ENCODE measurements around the gene TMPRSS4.

TMPRSS4 gene

DNA sequence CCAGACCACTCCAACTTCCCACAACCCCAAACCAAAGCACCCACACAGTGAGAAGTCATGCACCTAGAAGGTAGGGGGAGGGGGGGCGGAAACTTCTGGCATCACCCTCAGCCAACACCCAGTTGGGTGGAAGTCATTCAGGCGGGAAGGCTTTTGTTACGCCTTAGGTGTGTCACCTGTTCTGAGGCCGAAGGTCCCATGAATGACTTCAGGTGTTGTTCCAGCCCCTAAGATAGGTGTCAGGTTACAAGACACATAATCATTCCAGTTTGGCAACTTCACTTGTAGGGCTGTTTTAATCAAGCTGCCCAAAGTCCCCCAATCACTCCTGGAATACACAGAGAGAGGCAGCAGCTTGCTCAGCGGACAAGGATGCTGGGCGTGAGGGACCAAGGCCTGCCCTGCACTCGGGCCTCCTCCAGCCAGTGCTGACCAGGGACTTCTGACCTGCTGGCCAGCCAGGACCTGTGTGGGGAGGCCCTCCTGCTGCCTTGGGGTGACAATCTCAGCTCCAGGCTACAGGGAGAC is at the start of gene TMPRSS4:
TMPRSS4 (plus strand) TSS at position 325 of the 528 bp plus-strand sequence. CDS start 225 bp downstream, outside the sequence.
- DNase-seq (ENCODE audit: low read depth, low spot score), result no peak

- DNase-seq (ENCODE audit: low read depth, low spot score), result no peak
These were observed 49.2 kb upstream of the TMPRSS4 start for GRCh38 chr11:118027694-118028093.

GRCh38 chr11:118028626-118029025 is 48.3 kb upstream of the TMPRSS4 start:
- DNase-seq (ENCODE audit: low read depth, low spot score), result no peak

- DNase-seq (ENCODE audit: low read depth, low spot score), result no peak
These were observed 43.4 kb upstream of the TMPRSS4 start for GRCh38 chr11:118033443-118033842.

- DNase-seq (ENCODE audit: low read depth, low spot score), result no peak
These were observed 34.7 kb upstream of the TMPRSS4 start for GRCh38 chr11:118042141-118042540.

DNA sequence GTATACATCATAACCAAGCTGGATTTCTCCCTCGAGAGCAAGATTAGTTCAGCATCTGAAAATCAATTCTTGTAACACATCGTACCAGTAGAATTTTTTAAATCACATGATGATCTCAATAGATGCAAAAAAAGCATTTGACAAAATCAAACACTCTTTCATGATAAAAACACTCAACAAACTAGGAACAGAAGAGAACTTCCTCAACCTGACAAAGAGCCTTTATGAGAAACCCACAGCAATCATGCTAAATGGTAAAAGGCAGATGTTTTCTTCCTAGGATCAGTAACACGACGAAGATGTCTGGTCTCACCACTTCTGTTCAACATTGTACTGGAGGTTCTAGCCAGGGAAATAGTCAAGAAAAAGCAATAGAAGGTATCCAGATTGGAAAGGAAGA is 34.1 kb upstream of the TMPRSS4 start:
- no peak for DNase-seq (ENCODE audit: low read depth, low spot score)

GRCh38 chr11:118045191-118045590 is 31.7 kb upstream of the TMPRSS4 start:
- no peak for DNase-seq (ENCODE audit: low read depth, low spot score)

DNA sequence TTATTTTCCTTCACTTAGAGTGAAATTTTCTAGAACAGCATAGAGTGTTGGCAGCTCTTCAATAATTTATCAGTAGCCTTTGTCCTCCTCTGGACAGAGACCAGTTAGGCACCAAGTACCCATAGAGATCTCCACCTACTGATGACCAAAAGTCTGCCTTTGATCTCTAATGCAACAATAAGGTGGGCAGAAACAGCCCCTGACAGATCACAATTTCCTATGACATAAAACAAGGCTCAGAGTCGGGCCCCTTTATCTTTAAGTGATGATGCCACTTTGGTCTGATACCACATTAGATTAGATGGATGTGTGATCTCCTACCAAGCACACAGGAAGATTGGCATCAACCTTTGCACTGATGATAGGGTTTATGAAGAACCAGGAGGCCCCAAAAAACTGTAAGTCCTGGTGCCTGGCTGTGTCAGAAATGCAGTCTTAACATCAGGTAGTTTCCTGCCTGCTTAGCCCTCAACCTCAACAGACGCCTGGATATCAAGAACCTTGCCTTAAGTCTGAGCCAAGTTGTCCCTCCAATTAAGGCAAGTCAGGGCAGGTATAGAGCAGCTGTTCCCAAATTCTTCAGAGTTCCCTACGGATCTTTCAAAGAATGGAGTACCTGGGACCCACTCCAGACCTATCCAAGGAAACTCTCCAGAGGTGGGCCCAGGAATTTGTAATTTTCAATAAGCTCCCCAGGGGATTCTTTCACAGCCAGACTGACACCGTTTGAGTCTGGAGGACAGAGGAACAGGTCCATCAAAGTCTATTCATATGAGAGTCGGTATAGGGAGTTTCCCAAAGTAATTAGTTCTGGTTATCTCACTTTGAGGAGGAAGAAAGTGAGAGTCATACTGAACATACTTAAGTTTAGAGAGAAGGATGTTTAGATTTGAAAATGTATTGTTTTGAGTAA is 30.6 kb upstream of the TMPRSS4 start:
- no peak for DNase-seq (ENCODE audit: low read depth, low spot score)

GRCh38 chr11:118046964-118047700 is 29.7 kb upstream of the TMPRSS4 start:
- no peak for DNase-seq (ENCODE audit: low read depth, low spot score)

- DNase-seq (ENCODE audit: low read depth, low spot score), result no peak
These were observed 29.1 kb upstream of the TMPRSS4 start for GRCh38 chr11:118047749-118048148.

- no peak for DNase-seq (ENCODE audit: low read depth, low spot score)
These were observed 28.2 kb upstream of the TMPRSS4 start for GRCh38 chr11:118048472-118049370.

DNA sequence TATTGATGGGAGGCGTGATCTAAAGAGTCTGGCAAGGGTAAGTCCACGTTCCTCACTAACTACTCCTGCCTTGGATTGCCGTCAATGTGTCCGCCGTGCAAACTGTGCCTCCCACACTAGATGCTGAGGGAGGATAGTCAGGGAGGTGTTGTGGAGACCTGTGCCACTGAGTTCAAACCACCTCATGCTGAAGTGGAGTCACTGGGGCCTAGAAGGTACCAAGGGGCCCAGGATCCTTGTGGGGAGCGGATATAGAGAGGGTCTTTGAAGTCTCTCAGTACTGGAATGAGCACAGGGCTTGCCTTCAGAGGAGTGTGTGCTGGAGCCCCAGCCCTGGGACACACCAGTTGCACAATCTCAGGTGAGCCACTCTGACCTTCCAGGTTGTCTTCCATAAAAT is 27.1 kb upstream of the TMPRSS4 start:
- no peak for DNase-seq (ENCODE audit: low read depth, low spot score)

DNA sequence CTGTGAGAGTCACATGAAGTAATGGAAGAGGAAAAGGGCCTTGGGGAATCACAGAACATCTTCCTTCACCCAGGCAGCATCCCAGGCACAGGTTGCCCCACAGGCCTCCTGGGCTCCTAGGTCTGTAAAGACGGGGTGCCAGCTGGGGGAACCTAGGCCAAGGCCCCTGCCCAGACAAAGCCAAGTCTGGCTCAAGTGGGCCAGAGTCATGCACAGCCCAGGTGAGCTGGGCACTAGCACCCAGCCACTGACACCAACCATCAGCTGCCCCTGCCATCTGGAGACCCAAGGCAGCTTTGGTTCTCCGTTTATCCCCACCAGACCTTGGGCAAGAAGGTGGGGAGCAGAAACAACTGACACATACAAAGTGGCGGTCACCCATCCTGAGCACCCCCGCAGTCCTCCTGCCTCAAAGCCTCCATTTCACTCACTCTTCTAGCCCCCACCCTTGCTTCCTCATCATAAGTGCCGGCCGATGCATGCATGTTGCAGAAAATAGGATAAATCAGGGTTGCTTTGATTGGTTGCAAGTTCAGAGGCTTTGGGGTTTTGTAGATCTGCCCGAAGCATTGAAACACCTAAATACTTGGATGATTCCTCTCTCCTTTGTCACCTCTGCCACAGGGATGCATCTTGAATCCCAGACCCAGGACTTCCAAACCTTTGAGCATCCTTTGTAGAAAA is 26.5 kb upstream of the TMPRSS4 start:
- no peak for DNase-seq (ENCODE audit: low read depth, low spot score)

- no peak for DNase-seq (ENCODE audit: low read depth, low spot score)
These were observed 25.7 kb upstream of the TMPRSS4 start for GRCh38 chr11:118051136-118051610.

DNA sequence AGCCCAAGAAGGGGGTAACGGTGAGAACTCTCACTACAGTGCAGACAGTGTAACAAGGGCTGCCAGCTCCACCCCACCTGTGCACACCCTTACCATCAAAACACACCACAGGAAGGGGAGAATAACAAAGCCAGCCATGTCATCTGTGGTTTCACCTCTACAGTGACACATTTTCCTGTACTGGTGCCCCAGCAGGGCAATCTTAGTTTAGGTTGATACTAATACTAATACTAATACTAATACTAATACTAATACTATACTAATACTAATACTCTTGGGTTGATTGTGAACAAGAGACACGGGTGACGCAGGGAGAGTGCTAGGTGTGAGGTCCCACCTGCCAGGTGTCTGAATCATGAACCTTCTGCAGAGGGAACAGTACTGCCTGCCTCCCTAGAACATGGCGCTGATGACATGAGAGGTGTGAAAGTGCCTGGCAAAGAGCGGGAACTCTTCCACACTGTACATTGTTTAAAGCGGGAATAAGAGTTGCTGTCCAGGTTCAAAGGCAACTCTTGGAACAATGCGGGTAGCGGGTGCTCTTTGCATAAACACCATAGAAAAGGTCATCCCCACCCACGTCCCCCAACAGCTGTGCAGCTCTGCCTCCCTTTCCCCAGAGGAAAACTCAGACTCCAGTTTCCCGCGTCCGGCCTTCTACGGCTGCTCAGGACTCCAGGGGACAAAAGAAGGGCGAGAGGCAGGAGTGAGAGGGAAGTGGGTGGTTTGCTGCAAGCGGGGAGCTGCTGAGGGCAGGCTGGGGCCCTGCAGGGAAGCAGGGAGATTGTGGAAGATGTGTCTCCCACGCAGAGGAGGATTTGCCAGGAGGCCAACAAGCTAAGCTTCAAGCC is 25.0 kb upstream of the TMPRSS4 start:
- no peak for DNase-seq (ENCODE audit: low read depth, low spot score)

GRCh38 chr11:118052581-118053206 is 24.2 kb upstream of the TMPRSS4 start:
- DNase-seq (ENCODE audit: low read depth, low spot score), result no peak

DNA sequence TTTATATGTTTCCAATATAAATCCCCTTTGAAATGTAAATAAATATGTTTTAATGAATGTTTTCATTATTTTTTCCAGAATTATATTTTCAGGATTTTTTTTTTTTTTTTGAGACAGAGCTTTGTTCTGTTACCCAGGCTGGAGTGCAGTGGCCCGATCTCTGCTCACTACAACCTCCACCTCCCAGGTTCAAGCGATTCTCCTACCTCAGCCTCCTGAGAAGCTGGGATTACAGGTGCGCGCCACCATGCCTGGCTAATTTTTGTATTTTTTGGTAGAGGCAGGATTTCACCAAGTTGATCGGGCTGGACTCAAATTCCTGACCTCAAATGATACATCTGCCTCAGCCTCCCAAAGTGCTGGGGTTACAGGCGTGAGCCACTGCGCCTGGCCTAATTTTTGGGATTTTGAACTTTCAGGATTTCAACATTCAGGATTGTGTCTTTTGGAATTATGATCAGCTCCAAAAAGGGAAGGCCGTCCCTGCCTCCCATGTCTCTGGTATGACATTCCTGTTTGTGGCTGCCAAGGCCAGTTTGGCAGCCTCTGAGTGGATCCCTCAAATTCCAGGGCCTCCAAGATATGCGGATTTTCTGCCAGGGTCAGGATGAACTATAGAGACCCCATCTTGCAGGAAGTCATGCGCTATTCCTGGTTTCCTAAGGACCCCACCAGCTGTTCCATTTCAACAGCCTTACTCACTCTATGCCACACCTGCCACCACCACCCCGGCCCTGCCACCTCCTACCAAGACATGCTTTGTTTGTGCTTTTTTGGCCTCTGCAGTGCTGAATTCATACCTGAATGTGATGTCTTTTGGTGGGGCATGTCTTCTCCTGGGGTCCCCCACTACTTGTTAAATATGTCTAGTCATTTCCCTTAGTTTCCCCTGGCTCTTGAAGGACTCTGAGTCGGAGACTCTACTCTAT is 21.9 kb upstream of the TMPRSS4 start:
- no peak for DNase-seq (ENCODE audit: low read depth, low spot score)

DNA sequence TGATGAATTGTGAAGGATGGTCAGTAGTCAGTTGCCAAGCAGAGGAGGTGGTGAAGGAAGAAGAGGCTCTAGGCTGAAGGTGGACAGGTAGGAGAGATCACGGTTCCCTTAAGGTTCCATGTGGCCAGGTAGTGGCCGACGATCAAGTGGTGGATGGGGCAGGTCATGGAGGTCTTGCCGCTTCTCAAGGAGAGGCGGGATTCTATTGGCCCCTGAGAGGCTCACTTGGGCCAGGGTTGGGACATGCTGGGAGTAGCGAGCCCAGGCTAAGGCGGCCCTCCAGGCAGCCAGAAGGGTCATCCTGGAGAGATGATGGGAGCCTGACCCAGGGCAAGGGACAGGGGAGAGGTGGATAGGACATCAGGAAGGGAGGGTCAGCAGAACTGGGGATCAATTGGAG is 20.9 kb upstream of the TMPRSS4 start:
- DNase-seq (ENCODE audit: low read depth, low spot score), result no peak
